GM18502 (cell line): Measurements from ENCODE around the gene GNL2.
"Not testable (repeated sequence)": the region's sequence is repeated elsewhere in the genome, so short reads cannot be mapped to it uniquely, and the experiment has no call there.

ENCODE experiments used
- ATAC-seq: cut with Tn5 transposase; IDR thresholded peaks from one replicate; pipeline ENCODE4 v1.9.1; 2021; ENCODE audit warnings: mild to moderate bottlenecking; ENCODE audit not compliant: unreplicated experiment, poor library complexity

GNL2 gene

GRCh38 chr1:37609994-37610393 is 14.3 kb upstream of the GNL2 start:
- ATAC-seq, result no peak

DNA sequence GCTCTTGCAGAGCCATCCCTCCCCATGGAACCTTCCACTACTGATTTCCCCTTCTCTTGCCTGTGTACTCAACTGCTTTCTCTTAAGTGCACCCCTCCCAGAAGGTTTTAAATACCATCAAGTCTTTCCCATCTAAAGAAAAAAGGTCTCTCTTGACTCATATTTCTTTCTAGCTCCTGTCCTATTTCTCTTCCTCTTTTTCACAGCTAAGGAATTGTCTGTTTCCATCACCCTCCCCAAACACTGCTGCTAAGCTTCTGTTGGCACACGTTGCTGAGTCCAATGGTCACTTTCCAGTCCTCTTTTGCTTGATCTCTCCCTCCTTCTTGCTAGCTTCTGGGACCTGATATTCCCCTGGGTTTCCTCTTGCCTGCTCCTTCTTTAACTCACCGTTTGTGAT is 13.3 kb upstream of the GNL2 start:
- ATAC-seq, result no peak

DNA sequence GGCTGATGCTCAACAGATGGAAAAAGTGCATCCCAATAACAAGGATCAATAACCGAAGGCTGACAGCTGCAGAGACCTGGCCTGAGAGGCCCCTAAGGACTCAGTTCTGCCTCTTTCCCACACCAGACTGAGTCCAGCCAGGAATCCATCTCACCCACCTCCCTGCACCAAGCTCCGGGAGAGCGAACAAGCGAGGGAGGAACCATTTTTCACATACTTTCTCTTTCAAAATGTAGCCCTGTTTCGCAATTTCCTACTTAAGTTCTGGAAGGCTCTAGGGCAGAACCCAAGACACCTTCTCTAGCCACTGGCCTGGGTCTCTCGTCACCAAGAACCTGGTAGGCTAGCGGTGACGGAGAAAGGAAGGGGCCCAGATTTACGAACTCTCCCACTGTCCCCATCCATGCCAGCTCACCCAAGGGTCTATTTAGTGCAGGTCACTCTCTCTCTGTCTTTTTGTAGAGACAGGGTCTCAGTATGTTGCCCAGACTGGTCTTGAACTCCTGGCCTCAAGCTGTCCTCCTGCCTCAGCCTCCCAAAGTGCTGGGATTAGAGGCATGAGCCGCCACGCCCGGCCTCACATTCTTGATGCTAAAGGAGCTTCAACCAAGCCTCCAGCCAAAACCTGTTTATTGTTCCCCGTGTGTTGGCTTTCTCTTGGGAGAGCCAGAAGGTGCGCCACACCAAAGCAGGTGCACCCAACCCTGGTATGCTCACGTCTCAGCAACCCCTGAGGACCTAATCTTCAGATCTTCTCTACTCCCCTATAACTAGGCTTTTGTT is 10.9 kb upstream of the GNL2 start:
- no peak for ATAC-seq

GRCh38 chr1:37605806-37606474 is 10.2 kb upstream of the GNL2 start:
- no peak for ATAC-seq

GRCh38 chr1:37605061-37605650 is 9.4 kb upstream of the GNL2 start:
- ATAC-seq, result no peak

DNA sequence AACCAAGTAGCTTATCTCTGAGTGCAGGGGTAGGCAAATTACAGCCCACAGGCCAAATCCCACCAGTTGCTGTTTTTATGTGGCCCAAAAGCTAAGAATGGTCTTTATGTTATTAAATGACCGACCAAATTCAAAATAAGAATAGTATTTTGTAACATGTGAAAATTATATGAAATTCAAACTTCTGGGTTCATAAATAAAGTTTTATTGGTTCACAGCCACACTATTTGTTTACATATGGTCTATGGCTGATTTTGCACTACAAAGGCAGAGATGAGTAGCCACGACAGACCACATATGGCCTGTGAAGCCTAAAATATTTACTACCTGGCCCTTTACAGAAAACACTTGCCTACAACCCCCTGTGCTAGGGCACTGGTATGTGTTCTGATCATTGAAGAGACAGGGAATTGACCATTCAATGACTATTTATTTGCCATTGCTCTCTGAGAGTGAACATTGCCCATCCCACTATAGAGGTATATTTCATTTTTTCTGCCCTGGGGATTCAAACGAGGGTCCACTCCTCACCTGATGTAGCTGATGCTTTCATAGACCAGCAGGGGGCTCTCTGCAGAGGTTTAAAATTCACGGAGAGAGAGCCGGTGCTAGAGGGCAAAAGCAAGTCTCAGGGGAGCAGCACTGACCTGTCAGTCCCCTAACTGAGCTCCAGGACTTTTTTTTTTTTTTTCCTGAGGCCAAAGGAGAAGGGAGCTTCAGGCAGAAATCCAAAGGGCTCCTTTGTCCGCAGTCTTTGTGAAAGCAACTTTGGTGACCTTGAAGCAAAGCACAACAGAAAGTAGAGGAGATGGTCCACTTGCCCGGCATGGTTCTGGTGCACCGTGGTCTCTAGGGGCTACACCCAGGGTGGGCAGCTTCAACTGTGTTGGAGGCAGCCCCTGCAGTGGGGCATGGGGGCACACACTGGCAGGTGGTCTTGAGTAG is 7.3 kb upstream of the GNL2 start:
- no peak for ATAC-seq

- no peak for ATAC-seq
These were observed 5.7 kb upstream of the GNL2 start for GRCh38 chr1:37601441-37601840.

DNA sequence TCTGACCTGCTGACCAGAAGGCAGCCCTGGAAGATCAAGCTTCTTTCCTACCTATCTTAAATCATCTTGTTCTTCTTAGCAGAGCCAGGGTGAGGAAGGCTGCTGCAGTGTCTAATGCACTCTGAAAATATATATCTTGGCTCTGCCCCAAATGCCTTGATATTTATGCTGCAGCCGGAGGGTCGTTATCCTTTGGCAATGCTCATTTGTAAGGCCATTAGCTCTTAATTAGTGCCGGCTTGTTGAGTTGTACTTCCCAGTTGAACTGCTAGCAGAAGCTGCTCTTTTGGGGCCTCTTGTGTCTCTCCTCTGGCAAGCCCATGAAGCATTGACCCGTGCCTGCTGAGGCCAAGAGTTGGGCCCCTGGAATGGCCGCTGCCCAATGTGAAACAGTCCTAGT is 4.2 kb upstream of the GNL2 start:
- ATAC-seq, result no peak

DNA sequence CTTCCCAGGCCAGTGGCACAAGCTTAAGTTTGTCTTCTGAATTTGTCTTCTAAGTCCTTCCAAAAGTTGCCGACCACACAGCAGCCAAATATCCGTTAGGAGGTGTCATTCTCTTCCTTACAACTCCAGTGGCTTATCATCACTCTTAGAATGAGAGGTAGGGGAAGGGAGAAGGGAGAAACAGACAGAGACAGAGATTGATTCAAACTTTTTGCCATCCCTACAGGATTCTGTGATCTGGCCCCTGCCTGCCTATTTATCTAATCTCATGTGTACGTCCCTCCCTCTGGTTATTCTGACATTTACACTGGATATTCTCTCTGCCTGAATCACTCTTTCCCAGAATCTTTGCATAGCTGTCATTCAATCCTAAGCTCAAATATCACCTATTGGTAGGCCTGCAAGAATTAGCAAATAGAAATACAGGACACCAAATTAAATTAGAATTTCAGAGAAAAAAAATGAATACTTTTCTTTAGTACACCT is 488 bp upstream of the GNL2 start:
- peak; percentile 2 for ATAC-seq

DNA sequence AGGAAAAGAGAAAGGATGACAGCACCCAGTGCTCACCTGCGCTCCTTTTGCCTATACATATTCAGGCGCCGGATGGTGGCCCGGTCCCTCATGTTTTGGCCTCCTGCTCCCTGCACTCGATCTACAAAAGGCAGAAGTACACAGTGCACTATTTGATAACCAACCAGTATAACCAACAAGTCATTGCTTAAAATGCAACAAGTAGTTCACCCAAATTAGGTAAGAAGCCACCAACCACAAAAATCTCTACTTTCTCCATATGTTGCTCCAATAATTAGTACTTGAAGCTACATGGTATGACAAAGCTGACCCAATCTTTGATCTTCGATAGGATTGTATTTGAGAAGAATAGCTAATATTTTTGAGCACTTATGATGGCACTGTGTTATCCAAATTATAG is 2.0 kb downstream of the GNL2 start:
- no peak for ATAC-seq

DNA sequence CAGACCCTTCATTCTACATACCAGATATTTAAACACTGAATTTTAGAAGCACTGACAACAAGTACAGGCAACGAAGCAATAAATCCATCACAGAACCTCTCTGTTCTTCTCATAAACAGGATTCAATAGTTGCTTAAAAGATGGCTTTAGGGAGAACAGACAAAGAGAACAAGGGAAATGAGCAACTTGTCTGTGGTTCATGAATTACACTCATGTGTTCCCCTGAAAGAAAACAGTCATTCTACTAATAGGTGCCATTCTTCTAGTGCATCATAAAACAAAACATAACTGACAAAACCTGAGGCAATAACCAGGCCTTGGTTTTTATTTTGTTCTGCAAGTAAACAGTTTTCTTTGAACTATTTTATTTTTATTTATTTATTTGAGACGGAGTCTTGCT is 6.8 kb downstream of the GNL2 start:
- no peak for ATAC-seq

GRCh38 chr1:37584544-37584943 is 11.2 kb downstream of the GNL2 start:
- ATAC-seq, result not testable (repeated sequence)

DNA sequence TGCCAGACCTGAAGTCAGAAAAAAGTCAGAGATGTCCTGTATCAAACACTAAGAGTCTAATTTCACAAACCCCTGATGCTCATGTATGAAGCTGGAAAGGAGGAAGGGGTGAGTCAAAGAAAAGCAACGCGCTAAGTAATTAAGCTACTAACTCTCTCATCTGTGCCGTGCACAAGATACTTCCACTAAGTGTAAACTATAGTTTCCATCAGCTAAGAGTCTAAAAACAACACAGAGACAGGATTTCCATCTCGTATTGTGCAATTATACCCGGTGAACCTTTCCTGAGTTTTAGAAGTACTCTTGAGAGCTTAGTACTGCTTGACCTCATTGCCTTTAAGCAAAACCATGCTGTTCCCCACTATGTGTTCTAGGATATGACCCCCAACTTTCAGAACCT is 20.0 kb downstream of the GNL2 start:
- ATAC-seq, result no peak

- no peak for ATAC-seq
These were observed 20.8 kb downstream of the GNL2 start for GRCh38 chr1:37574834-37575480.

- ATAC-seq, result no peak
These were observed 25.0 kb downstream of the GNL2 start for GRCh38 chr1:37570528-37571334.

DNA sequence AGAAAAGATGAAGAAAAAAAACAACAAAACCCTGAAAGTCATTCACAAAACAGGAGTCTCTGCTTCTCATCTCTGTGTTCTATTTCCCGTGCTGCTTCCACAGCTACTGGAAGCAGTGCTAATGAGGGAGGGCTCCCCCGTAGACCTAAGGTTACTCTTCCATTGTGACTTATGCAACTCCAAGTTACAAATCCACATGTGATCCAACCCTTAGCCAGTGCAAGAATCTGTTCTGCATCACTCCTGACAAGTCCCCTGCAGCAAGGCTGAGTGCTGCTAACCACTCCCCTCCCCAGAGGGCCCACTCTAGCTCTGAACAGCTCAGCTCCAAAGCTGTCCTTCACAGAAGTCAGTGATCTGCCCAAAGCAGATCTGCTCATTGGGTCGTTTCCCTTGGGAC is 28.7 kb downstream of the GNL2 start:
- ATAC-seq, result no peak

- ATAC-seq, result no peak
These were observed 30.8 kb downstream of the GNL2 start for GRCh38 chr1:37564892-37565291.

GRCh38 chr1:37562984-37563383 is 32.8 kb downstream of the GNL2 start:
- ATAC-seq, result no peak
